Measurements from ENCODE around the gene INMT.

DNA sequence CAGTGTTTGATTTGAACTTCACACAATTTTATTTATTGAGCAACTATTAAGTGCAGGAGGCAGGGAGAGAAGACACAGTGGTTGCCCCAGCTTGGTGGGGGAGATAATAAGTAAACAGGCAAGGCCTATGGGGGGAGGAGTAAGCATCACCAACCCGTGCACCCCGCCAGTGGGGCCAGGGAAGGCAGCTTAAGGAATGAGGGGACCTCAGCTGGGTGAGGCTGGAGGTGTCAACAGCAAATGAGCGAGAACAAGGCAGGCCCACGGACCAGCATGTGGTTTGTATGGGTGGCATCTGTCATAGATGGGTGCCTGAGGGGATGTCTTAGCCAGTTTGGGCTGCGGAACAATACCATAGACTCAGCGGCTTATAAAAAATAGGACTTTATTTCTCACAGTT is 45.6 kb upstream of the INMT start:
- TF ChIP-seq, protein P1, sequence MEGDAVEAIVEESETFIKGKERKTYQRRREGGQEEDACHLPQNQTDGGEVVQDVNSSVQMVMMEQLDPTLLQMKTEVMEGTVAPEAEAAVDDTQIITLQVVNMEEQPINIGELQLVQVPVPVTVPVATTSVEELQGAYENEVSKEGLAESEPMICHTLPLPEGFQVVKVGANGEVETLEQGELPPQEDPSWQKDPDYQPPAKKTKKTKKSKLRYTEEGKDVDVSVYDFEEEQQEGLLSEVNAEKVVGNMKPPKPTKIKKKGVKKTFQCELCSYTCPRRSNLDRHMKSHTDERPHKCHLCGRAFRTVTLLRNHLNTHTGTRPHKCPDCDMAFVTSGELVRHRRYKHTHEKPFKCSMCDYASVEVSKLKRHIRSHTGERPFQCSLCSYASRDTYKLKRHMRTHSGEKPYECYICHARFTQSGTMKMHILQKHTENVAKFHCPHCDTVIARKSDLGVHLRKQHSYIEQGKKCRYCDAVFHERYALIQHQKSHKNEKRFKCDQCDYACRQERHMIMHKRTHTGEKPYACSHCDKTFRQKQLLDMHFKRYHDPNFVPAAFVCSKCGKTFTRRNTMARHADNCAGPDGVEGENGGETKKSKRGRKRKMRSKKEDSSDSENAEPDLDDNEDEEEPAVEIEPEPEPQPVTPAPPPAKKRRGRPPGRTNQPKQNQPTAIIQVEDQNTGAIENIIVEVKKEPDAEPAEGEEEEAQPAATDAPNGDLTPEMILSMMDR (IDR thresholded peaks at IDR 0.05): no peak
- no peak for TF ChIP-seq POLR2A (IDR thresholded peaks at IDR 0.05)
